ENCODE measurements around the gene WFIKKN2. TPM values are rescaled to one million over a fixed set of nuclear protein-coding genes. Genes with fewer than 3 reads are reported as not detected.
A peak's percentile ranks its signal among the peaks of the same experiment; 100 is the strongest.
"Not testable (repeated sequence)": the region's sequence is repeated elsewhere in the genome, so short reads cannot be mapped to it uniquely, and the experiment has no call there.

WFIKKN2 gene
- total RNA-seq: 0.08 TPM

- ATAC-seq (no peak), DNase-seq (ENCODE audit: low spot score) (no peak)
Measured at GRCh38 chr17:50835301-50836234, at the start of gene WFIKKN2. Gene WFIKKN2, plus strand, starts transcription at chr17:50835586. Its CDS starts 352 bp downstream, at chr17:50835938.

GRCh38 chr17:50785946-50786570, 49.3 kb upstream of the WFIKKN2 start:
- no peak for DNase-seq (ENCODE audit: low spot score)
- ATAC-seq: peak; percentile 76

GRCh38 chr17:50787106-50787505, 48.3 kb upstream of the WFIKKN2 start:
- ATAC-seq: no peak
- no peak for DNase-seq (ENCODE audit: low spot score)

- ATAC-seq (no peak), DNase-seq (ENCODE audit: low spot score) (no peak)
Measured at GRCh38 chr17:50790618-50791017, 44.8 kb upstream of the WFIKKN2 start.

- DNase-seq (ENCODE audit: low spot score) (no peak), ATAC-seq (no peak)
Measured at GRCh38 chr17:50792132-50792531, 43.3 kb upstream of the WFIKKN2 start.

GRCh38 chr17:50793007-50793406, 42.4 kb upstream of the WFIKKN2 start:
- ATAC-seq (no peak), DNase-seq (ENCODE audit: low spot score) (no peak)

- DNase-seq (ENCODE audit: low spot score): no peak
- ATAC-seq: no peak
Measured at GRCh38 chr17:50794361-50794760, 41.0 kb upstream of the WFIKKN2 start.

- DNase-seq (ENCODE audit: low spot score) (no peak), ATAC-seq (no peak)
Measured at GRCh38 chr17:50797135-50797810, 38.1 kb upstream of the WFIKKN2 start.

- no peak for ATAC-seq
- no peak for DNase-seq (ENCODE audit: low spot score)
Measured at GRCh38 chr17:50798424-50799288, 36.7 kb upstream of the WFIKKN2 start.

- no peak for ATAC-seq
- no peak for DNase-seq (ENCODE audit: low spot score)
Measured at GRCh38 chr17:50799582-50799981, 35.8 kb upstream of the WFIKKN2 start.

GRCh38 chr17:50800196-50800700, 35.1 kb upstream of the WFIKKN2 start:
- DNase-seq (ENCODE audit: low spot score): no peak
- ATAC-seq: no peak

- DNase-seq (ENCODE audit: low spot score) (peak; percentile 65), ATAC-seq (peak; percentile 50)
Measured at GRCh38 chr17:50802609-50803571, 32.5 kb upstream of the WFIKKN2 start.

- no peak for DNase-seq (ENCODE audit: low spot score)
- ATAC-seq: no peak
Measured at GRCh38 chr17:50803676-50804075, 31.7 kb upstream of the WFIKKN2 start.

GRCh38 chr17:50804749-50805475, 30.5 kb upstream of the WFIKKN2 start:
- not testable (repeated sequence) for DNase-seq (ENCODE audit: low spot score); ATAC-seq

- DNase-seq (ENCODE audit: low spot score): peak; percentile 88
Measured at GRCh38 chr17:50805486-50805885, 29.9 kb upstream of the WFIKKN2 start.

GRCh38 chr17:50806141-50806643, 29.2 kb upstream of the WFIKKN2 start:
- DNase-seq (ENCODE audit: low spot score) (peak; percentile 87), ATAC-seq (peak; percentile 67)

More at GRCh38 chr17:50805486-50805885, 29.9 kb upstream of the WFIKKN2 start:
- ATAC-seq: peak; percentile 58

GRCh38 chr17:50807009-50807408, 28.4 kb upstream of the WFIKKN2 start:
- DNase-seq (ENCODE audit: low spot score) (peak; percentile 70), ATAC-seq (peak; percentile 29)

GRCh38 chr17:50807675-50808074, 27.7 kb upstream of the WFIKKN2 start:
- peak; percentile 86 for DNase-seq (ENCODE audit: low spot score)
- peak; percentile 74 for ATAC-seq

Data from left lobe of liver (tissue), 2 donors.